HG02870 (cell line): ENCODE results near the gene SLC25A10.
"Not testable (repeated sequence)": the region's sequence is repeated elsewhere in the genome, so short reads cannot be mapped to it uniquely, and the experiment has no call there.

Experiments
- ATAC-seq: cut with Tn5 transposase; IDR thresholded peaks from one replicate; pipeline ENCODE4 v1.9.1; 2021; ENCODE audit warnings: mild to moderate bottlenecking, moderate library complexity; ENCODE audit not compliant: unreplicated experiment

SLC25A10 gene

DNA sequence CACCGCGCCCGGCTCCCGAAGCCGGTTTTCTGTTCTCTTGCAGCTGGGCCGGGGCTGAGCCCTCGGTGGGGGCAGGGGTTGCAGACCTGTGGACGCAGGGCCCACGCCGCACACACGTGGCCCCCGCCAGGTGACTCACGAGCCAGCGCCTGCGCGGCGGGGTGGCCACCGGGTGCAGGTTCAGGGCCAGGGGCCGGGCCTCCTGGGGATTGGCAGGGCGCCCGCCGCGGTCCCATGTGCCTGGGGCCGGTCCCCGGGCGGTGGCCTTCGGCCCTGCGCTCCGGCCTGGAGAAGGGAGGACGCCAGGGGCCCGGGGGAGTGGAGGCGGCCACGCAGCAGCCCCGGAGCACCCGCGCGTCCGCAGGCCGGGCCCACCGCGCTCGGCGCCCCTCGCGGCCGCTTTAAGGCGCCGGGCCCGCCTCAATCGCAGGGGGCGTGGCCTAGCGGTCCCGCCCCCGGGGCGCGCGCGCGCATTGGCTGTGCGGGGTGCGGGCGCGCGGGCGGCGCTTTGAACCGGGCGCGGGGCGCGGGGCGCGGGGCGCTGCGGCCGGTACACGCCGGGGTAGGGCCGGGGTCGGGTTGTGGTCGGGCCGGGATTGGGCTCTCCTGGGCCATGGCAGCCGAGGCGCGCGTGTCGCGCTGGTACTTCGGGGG, at the start of gene SLC25A10:
SLC25A10 (plus strand) TSS at position 471 of the 654 bp plus-strand sequence; CDS start at position 614, 143 bp downstream.
- ATAC-seq, result no peak

DNA sequence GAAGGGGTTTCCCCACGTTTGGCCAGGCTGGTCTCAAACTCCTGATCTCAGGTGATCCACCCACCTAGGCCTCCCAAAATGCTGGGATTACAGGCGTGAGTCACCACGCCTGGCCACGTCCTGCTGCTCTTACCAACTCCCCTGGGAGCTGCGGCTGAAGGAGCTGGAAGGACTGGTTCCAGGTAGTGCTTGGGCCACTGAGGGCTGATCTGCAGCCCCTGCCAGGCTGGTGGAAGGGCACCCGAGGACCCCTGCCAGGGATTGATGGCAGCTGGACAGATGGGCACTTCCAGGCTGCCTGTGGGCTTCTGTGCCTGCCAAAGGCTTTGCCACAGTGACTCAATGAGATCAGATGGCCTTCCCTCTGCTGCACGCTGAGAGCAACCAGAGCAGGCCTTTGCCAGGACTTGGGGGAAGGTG, 48.0 kb upstream of the SLC25A10 start:
- ATAC-seq, result no peak

GRCh38 chr17:81665205-81666091, 46.6 kb upstream of the SLC25A10 start:
- ATAC-seq, result no peak

- no peak for ATAC-seq
Observed at GRCh38 chr17:81666092-81666341, 46.1 kb upstream of the SLC25A10 start.

GRCh38 chr17:81666342-81667191, 45.5 kb upstream of the SLC25A10 start, which contains the start of the genes CCDC137 and OXLD1:
CCDC137 (plus strand) TSS chr17:81666737; CDS start chr17:81666767, 30 bp downstream.
OXLD1 (minus strand) TSS chr17:81666605; CDS start chr17:81666577, 28 bp downstream.
- peak; percentile 85 for ATAC-seq

GRCh38 chr17:81667754-81668153, 44.3 kb upstream of the SLC25A10 start:
- no peak for ATAC-seq

DNA sequence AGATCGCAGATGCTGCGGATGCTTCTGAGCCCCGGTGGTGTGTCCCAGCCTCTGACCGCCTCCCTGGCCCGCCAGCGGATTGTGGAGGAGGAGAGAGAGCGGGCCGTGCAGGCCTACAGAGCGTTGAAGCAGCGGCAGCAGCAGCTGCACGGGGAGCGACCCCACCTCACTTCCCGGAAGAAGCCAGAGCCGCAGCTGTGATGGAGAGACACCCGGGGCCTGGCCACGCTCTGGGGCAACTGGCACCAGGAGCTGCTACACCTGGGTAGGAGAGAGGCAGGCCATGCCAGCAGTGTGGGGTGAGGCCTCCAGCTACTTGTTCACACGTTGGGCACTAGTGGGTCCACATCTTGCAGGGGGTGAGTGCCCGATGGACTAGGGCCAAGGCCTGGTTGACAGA, 39.6 kb upstream of the SLC25A10 start:
- ATAC-seq, result no peak

DNA sequence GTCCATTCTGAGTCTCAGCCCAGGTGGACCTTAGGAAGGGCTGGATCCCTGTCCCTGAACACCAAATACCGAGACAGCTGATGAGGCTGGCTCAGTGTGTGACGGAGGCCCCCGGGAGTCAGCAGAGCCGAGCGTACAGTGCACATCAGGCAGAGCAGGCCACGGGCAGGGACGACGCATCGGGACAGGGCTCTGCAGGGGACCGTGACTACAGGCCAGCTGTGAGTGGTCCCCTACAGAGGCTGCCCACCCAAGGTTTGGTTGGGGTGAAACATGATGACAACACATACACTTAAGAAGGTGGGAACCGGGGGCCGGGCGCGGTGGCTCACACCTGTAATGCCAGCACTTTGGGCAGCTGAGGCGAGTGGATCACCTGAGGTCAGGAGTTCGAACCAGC, 39.1 kb upstream of the SLC25A10 start:
- ATAC-seq, result no peak

DNA sequence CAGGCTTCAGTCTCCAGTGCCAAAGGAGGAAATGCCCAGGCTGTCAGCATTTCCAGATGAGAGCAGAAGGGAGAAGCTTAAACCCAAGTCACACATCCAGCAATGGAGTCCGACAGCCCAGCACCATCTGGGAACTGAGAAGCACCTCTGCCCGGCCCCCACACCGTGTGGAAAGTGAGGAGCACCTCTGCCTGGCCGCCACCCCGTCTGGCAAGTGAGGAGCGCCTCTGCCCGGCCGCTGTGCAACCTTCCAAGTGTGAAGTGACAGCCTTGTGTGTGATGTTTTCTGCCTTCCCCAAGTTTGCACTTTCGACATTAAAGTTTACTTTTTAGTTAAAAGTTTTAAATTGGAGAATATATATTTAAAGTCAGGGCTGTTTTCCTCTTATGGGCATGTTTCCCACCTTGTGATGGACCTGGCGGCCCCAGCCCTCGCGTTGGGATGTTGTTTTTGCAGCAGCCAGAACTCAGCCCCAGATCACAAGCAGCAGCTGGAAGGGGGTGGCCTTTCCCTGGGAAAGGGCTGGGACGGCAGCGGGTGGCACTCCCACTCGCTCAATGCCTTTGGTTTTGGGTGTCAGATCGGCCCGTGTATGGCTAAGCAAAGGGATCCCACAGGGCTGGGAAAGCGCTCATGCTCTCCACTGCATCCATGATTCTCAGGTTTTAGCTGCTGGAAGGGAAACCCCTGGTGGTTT, 38.4 kb upstream of the SLC25A10 start:
- no peak for ATAC-seq

DNA sequence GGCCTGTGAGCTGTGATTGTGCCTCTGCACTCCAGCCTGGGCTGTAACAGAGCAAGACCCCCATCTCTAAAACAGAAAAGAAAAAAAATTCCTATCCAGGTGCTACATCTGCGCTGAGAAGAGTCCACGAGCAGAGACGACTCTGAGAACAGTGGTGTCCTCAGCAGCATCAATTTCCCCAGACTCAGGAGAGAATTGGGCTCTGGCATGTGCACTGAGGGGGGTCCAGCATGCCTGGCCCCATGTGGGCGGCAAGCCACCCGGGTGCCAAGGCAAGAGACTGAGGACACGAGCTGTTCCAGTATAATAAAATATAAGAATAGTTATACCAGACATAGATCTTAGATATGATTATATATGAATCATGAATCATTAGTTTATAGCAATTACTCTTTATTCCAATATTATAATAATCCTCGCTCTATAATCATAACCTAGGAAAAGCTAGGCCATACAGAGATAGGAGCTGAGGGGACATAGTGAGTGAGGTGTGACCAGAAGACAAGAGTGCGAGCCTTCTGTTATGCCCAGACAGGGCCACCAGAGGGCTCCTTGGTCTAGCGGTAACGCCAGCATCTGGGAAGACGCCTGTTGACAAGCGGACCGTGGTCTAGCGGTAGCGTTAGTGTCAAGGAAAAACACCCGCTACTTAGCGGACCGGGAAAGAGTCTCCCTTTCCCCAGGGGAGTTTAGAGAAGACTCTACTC, 36.4 kb upstream of the SLC25A10 start:
- not testable (repeated sequence) for ATAC-seq

DNA sequence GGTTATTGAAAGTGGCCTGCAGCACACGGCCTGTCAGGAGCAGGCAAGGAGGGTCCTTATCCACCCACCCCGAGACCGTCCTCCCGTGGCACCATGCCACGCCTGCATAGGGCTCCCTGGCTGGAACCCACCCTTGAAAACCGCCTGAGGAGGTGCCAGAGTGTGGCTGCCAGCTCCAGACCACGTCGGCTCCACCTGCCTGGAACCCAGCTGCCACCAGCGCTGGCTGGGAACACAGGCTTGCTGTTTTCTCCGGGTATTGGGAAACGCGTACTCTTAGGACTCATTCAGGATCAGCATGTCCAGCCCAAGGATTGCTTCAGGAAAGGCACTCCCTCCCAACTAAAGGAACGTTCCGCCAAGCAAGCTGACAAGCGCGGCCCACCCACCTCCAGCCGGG, 35.2 kb upstream of the SLC25A10 start:
- no peak for ATAC-seq

DNA sequence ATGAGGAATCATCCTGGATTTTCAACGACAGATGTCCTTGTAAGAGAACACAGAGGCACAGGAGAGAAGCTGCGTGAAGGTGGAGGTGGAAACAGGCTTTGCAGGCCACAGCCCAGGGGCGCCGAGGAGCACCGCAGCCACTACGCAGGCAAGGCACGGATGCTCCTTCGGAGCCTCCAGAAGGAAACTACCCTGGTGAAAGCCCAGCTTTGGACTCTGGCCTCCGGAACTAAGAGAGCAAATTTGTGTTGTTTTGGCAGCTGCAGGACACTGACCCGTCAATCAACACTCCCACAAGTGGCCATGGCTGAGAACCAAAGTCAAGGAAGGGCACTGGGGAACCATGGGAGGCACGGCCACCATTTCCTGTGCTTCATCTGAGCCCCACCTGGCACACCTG, 31.9 kb upstream of the SLC25A10 start:
- ATAC-seq, result no peak

DNA sequence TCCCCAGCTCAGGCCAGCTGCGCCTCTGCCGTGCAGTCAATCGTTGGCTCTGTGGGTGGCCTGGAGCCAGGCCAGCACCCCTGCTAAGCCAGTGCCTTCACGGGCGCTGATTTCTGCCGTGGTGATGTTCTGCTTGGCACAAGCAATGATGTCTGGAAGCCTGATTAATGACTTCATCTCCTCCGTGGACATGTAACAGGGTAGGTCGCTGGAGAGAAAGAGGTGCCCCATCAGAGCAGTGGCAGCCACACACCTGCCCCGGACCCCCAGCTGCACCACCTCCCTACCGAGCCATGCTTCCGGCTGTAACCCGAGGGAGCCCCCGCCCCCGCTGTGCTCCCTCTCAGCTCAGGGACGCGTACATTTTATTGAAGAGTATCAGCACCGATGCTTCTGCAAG, 30.4 kb upstream of the SLC25A10 start:
- no peak for ATAC-seq

DNA sequence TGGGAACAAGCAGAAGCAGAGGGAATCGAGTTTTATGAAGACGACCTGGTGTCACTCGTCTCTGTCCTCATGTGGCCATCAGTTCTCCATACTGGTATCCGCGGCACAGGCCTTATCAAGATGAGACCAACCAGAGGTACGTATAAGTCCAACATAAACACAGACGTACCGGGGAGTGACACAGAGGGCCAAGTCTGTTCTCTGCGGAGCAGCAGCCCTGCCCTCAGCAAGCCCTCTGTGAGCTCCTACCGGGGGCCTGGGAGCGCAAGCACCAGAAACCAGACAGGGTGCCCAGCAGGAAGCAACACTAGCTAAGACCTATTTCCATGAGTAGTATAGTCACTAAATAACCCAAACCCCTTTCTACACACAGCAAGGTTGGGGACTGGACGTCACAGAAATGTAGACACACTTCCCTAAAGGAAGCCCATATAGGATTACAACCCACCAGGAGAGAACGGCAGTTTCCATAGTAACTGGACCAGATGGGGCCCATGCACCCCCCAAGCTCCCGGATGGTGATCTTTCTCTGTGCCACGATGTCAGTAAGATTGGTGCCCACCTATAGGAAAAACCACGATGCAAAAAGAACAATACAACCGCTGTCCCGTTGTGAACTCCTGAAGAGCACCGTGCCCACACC, 29.4 kb upstream of the SLC25A10 start:
- no peak for ATAC-seq

- ATAC-seq, result peak; percentile 13
Observed at GRCh38 chr17:81683208-81683583, 28.9 kb upstream of the SLC25A10 start.

- ATAC-seq, result peak; percentile 94
Observed at GRCh38 chr17:81683584-81684441, 28.3 kb upstream of the SLC25A10 start, which contains the start of the genes ARL16 and HGS. ARL16 (minus strand) TSS chr17:81683797; CDS start chr17:81683753, 44 bp downstream. HGS (plus strand) TSS chr17:81684011; CDS start chr17:81684067, 56 bp downstream.

DNA sequence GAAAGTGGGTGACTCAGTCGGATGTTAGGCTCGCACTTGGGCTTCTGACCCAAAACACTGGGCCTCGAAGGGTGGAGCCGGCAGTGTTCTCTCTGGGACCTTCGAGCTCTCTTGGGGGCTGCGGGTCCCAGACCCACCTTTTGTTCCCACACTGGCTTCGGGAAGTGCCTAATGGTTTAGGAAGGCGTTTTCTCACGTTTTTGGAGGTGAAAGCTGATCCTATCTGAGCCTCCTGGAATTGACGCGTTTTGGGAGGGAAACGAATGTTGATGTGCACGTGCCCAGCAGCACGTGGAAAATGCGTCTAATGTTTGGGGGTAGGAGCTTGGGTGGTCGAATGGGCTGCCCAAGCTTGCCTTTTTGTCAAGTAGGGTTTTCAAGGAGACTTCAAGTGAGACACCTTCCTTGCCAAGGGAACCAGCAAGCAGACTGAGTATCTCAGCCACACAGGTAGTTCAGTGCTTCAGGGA, 27.6 kb upstream of the SLC25A10 start:
- no peak for ATAC-seq

DNA sequence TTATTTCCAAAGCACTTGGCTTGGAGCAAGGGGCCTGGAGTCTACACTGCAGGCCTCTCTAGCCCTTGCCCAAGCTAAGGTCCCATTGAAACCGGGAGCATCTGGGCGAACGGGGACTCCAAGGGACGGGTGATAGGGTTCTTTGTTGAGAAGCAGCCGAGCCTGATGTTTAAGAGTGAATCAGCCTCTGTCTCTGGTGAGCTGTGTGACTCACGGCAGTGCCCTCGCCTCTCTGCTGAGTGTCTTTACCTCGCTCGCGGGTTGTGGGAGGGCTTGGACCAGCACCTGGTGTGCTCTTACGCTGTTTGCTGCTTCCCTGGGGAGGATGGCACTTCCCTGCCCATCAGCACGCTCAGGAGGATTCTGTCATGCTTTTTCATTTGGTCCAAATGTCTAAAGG, 27.0 kb upstream of the SLC25A10 start:
- no peak for ATAC-seq
